Parathyroid adenoma (tissue), 2 donors: ENCODE measurements around the gene NALCN.

ENCODE experiments used
- H2AFZ ChIP-seq: fragments of 300-600 bp; sonication (generic); one replicate; pipeline ENCODE4 v1.7.0; 2017; ENCODE audit warnings: antibody characterized with exemption, mild to moderate bottlenecking
- H3K27ac ChIP-seq: fragments of 300-600 bp; sonication (generic); one replicate; pipeline ENCODE4 v1.7.0; 2017
- H3K27me3 ChIP-seq: fragments of 300-600 bp; sonication (generic); one replicate; pipeline ENCODE4 v1.7.0; 2017; ENCODE audit warnings: low read length; ENCODE audit not compliant: control insufficient read depth, insufficient read depth
- H3K36me3 ChIP-seq: fragments of 300-600 bp; sonication (generic); one replicate; pipeline ENCODE4 v1.7.0; 2017; ENCODE audit warnings: low read length; ENCODE audit not compliant: control insufficient read depth, insufficient read depth
- H3K4me1 ChIP-seq: fragments of 300-600 bp; sonication (generic); one replicate; pipeline ENCODE4 v1.7.0; 2017; ENCODE audit warnings: control low read depth
- H3K4me2 ChIP-seq: fragments of 300-600 bp; sonication (generic); one replicate; pipeline ENCODE4 v1.7.0; 2017; ENCODE audit warnings: low read length
- H3K4me3 ChIP-seq: fragments of 300-600 bp; sonication (generic); one replicate; pipeline ENCODE4 v1.7.0; 2017; ENCODE audit warnings: low read depth, low read length
- H3K79me2 ChIP-seq: fragments of 300-600 bp; sonication (generic); one replicate; pipeline ENCODE4 v1.7.0; 2017; ENCODE audit warnings: control low read depth
- H3K9ac ChIP-seq: fragments of 300-600 bp; sonication (generic); one replicate; pipeline ENCODE4 v1.7.0; 2017; ENCODE audit warnings: mild to moderate bottlenecking
- H3K9me3 ChIP-seq: fragments of 300-600 bp; sonication (generic); one replicate; pipeline ENCODE4 v1.7.0; 2017; ENCODE audit warnings: low read length; ENCODE audit not compliant: control insufficient read depth
- TF ChIP-seq, protein P1 (sequence below): fragments of 300-600 bp; sonication (generic); IDR thresholded peaks from one replicate; pipeline ENCODE4 v1.7.0; 2017; ENCODE audit warnings: antibody characterized with exemption, mild to moderate bottlenecking
- donor health status: primary hyperparathyroidism.

Gene NALCN

DNA sequence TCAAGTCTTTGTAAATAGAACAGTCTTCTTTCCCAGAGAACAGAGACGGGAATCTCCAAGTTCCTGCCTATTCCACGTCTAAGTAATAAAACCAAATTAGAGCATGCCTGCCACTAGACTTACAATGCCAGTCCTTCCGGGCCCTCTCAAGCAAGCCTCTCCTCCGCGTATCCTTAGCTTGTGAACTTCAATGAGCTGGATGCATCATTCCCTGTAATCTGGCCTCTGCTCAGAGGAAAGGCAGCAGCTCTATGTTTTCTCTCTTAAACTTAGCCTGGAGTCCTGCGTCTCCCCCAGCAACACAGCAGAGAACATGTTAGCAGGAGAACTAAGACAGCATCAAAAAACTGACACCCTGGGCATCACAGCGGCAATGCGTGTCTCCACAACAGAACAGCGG, 8.2 kb downstream of the NALCN start:
- Histone ChIP-seq H3K36me3 (no peaks in the 10 kb centered on the region), H3K4me3 (no peak overlapping the region), H3K4me2 (no peak overlapping the region), H3K9me3 (no peaks in the 10 kb centered on the region), H3K27me3 (no peaks in the 10 kb centered on the region), H3K27ac (no peak overlapping the region), H3K79me2 (no peaks in the 10 kb centered on the region), H3K9ac (no peak overlapping the region), H3K4me1 (no peaks in the 10 kb centered on the region), H2AFZ (no peak overlapping the region)
- TF ChIP-seq, protein P1, sequence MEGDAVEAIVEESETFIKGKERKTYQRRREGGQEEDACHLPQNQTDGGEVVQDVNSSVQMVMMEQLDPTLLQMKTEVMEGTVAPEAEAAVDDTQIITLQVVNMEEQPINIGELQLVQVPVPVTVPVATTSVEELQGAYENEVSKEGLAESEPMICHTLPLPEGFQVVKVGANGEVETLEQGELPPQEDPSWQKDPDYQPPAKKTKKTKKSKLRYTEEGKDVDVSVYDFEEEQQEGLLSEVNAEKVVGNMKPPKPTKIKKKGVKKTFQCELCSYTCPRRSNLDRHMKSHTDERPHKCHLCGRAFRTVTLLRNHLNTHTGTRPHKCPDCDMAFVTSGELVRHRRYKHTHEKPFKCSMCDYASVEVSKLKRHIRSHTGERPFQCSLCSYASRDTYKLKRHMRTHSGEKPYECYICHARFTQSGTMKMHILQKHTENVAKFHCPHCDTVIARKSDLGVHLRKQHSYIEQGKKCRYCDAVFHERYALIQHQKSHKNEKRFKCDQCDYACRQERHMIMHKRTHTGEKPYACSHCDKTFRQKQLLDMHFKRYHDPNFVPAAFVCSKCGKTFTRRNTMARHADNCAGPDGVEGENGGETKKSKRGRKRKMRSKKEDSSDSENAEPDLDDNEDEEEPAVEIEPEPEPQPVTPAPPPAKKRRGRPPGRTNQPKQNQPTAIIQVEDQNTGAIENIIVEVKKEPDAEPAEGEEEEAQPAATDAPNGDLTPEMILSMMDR = no peak

DNA sequence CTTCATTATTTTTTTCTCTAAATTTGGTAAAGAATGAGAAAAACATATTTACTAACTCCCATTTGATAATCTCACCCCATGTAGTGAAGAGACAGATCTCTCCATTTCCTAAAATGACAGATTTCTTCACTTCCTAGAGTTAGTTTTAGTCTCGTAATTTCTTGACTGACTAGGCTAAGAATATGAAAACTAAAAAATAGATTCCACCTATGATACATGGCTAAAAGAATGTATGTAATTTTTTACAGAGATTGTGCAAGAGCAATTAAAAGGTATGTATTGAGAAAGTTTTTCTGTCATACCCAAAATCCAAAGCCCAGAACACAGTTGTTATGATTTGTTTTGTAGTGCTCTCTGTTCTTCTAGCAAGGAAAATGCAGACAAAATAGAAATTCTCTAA, 9.5 kb downstream of the NALCN start:
- Histone ChIP-seq H3K79me2 (no peaks in the 10 kb centered on the region), H2AFZ (no peak overlapping the region), H3K27me3 (no peaks in the 10 kb centered on the region), H3K36me3 (no peaks in the 10 kb centered on the region), H3K9ac (no peak overlapping the region), H3K27ac (no peak overlapping the region), H3K9me3 (no peaks in the 10 kb centered on the region), H3K4me3 (no peak overlapping the region), H3K4me2 (no peak overlapping the region), H3K4me1 (no peaks in the 10 kb centered on the region)
- TF ChIP-seq, protein P1 = no peak

DNA sequence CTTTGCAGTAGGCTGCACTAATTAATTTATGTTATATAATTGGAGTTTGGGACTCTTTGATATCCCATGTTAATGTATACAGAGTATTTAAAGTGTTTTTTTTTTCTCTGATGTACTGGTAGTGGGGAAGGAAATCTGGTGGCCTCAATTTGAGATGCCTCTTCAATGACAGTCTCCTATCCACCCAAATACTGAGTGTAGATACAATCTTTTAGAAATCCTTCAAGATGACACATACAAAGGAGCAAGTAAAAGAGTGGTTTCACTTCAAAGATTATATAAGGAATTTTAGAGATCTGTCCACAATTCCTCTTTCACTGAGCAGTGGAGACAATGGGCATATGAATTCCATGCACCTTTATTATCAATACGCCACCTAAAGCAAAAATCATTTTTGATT, 15.1 kb downstream of the NALCN start:
- H3K4me1 ChIP-seq = no peaks in the 10 kb centered on the region
- H3K9ac ChIP-seq = no peak overlapping the region
- no peaks in the 10 kb centered on the region for H3K36me3 ChIP-seq
- H2AFZ ChIP-seq = no peak overlapping the region
- H3K79me2 ChIP-seq = no peaks in the 10 kb centered on the region
- TF ChIP-seq, protein P1 = no peak
- no peaks in the 10 kb centered on the region for H3K27me3 ChIP-seq
- H3K9me3 ChIP-seq = no peaks in the 10 kb centered on the region
- no peak overlapping the region for H3K4me3 ChIP-seq
- H3K4me2 ChIP-seq = no peak overlapping the region
- H3K27ac ChIP-seq = no peak overlapping the region

DNA sequence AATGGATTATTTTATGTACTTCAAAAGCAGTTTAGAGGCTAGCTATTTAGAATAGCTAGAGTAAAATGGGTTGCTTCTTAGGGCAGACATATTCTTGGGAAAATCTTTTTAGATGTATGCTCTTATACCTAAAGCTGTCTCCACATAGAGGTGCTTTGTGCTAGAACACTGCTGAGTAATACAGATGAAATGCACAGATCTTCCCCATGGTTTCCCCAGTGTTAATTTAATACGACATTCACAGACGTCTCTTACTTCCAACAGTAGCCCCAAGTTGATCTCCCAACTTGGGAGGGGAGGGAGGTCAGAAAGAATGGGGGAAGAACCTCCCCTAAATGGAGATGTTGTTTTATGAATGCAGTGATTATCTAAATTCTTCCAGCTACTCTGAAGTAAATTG, 16.9 kb downstream of the NALCN start:
- Histone ChIP-seq H3K27me3 (no peaks in the 10 kb centered on the region), H3K79me2 (no peaks in the 10 kb centered on the region), H3K36me3 (no peaks in the 10 kb centered on the region), H3K27ac (no peak overlapping the region), H3K9ac (no peak overlapping the region), H3K4me2 (no peak overlapping the region), H2AFZ (no peak overlapping the region), H3K9me3 (no peaks in the 10 kb centered on the region), H3K4me3 (no peak overlapping the region), H3K4me1 (no peaks in the 10 kb centered on the region)
- TF ChIP-seq, protein P1 = no peak

DNA sequence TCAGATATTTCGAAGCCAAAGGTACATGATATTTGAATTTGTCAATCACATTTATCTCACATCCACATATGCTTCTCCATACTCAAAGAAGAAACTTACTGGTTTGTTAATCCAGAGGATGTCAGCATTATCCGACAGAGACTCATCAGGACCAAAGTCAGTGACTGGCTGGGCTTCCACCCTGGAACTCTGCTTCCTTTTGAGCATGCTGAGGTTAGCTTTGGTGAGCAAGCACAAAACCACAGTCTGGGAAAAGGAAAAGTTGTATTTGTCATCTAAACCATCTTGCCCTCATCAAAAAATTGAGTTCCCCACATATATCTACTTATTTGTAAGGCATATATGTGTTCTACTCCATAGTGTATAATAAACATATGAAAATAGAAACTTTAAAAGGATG, 17.4 kb downstream of the NALCN start:
- Histone ChIP-seq H3K79me2 (no peaks in the 10 kb centered on the region), H2AFZ (no peak overlapping the region), H3K27ac (no peak overlapping the region), H3K4me1 (no peaks in the 10 kb centered on the region), H3K4me2 (no peak overlapping the region), H3K9ac (no peak overlapping the region), H3K27me3 (no peaks in the 10 kb centered on the region), H3K9me3 (no peaks in the 10 kb centered on the region), H3K36me3 (no peaks in the 10 kb centered on the region), H3K4me3 (no peak overlapping the region)
- TF ChIP-seq, protein P1 = no peak
